H1 (cell line): ENCODE results near the gene SH3PXD2A. TPM values are rescaled to one million over a fixed set of nuclear protein-coding genes. Genes with fewer than 3 reads are reported as not detected.
"Not testable (repeated sequence)": the region's sequence is repeated elsewhere in the genome, so short reads cannot be mapped to it uniquely, and the experiment has no call there.

Experiments used
- CTCF ChIA-PET: fragments of 300-600 bp; sonication (Branson Sonifier 250); formaldehyde crosslinking; loops from one replicate; lab custom pipeline; 2021; ENCODE audit not compliant: partially characterized antibody; lab: Charles Lee
- POLR2A ChIA-PET: fragments of 300-600 bp; sonication (Branson Sonifier 250); formaldehyde crosslinking; loops from one replicate; lab custom pipeline; 2021; ENCODE audit warnings: inconsistent platforms; ENCODE audit not compliant: partially characterized antibody; lab: Charles Lee
- DNase-seq, 2 experiments: peaks; one replicate each; pipeline versions ENCODE4 v3.0.0 to v3.0.0-alpha.2; 2010 to 2022; ENCODE audit warnings: low spot score in 2 of 2, low read depth in 1 of 2, mixed read lengths in 1 of 2
- FAIRE-seq: peaks from 2 replicates; lab custom pipeline; 2011; peaks lifted over from hg19 to GRCh38; lab: Jason Lieb, UNC
- H2AFZ ChIP-seq: 2 replicates; pipeline ENCODE4 v1.8.1; 2012; ENCODE audit warnings: low read length, inconsistent platforms
- H2AK5ac ChIP-seq: 2 replicates; pipeline ENCODE4 v1.6.1; 2013; ENCODE audit warnings: low read depth, low read length
- H2BK120ac ChIP-seq: replicated peaks from 2 replicates; pipeline ENCODE3; 2013; ENCODE audit warnings: low read depth, low read length, inconsistent platforms
- H2BK12ac ChIP-seq: 2 replicates; pipeline ENCODE4 v1.6.1; 2013; ENCODE audit warnings: low read depth, low read length
- H2BK15ac ChIP-seq: 2 replicates; pipeline ENCODE4 v1.6.1; 2013; ENCODE audit warnings: low read length
- H2BK20ac ChIP-seq: 2 replicates; pipeline ENCODE4 v1.6.1; 2013; ENCODE audit warnings: low read length
- H2BK5ac ChIP-seq: 2 replicates; pipeline ENCODE4 v1.6.1; 2013; ENCODE audit warnings: low read depth, low read length
- H3K14ac ChIP-seq: 2 replicates; pipeline ENCODE4 v1.6.1; 2013; ENCODE audit warnings: inconsistent platforms; ENCODE audit not compliant: insufficient read length
- H3K18ac ChIP-seq: 2 replicates; pipeline ENCODE4 v1.6.1; 2013; ENCODE audit warnings: low read length; ENCODE audit errors: extremely low read depth
- H3K23ac ChIP-seq: 2 replicates; pipeline ENCODE4 v1.6.1; 2013; ENCODE audit warnings: inconsistent platforms; ENCODE audit not compliant: insufficient read length
- H3K23me2 ChIP-seq: 2 replicates; pipeline ENCODE4 v1.6.1; 2013; ENCODE audit warnings: low read depth, low read length
- H3K27ac ChIP-seq: 2 replicates; pipeline ENCODE4 v1.6.1; 2011; ENCODE audit warnings: low read depth, low read length, inconsistent platforms
- H3K27me3 ChIP-seq, 4 experiments: replicated peaks in 1 of 4; 1 replicate in 1 of 4; 2 replicates in 3 of 4; pipeline versions ENCODE4 v1.6.1 to v1.8.1; 2011 to 2013; ENCODE audit warnings: low read length in 3 of 4, mild to moderate bottlenecking in 3 of 4, inconsistent platforms in 2 of 4, mixed read lengths in 2 of 4, moderate library complexity in 1 of 4; ENCODE audit not compliant: control insufficient read depth in 3 of 4, insufficient read depth in 3 of 4; ENCODE audit errors: extremely low read depth in 1 of 4
- H3K36me3 ChIP-seq, 4 experiments: 2 replicates each; pipeline versions ENCODE4 v1.6.1 to v1.8.1; 2011 to 2013; ENCODE audit warnings: mild to moderate bottlenecking in 4 of 4, low read length in 3 of 4, moderate library complexity in 2 of 4, control low read depth in 1 of 4, inconsistent platforms in 1 of 4; ENCODE audit not compliant: insufficient read depth in 4 of 4, control insufficient read depth in 2 of 4
- H3K4ac ChIP-seq: replicated peaks from 2 replicates; pipeline ENCODE3; 2013; ENCODE audit warnings: low read length, low read depth, mixed read lengths, inconsistent platforms; ENCODE audit not compliant: insufficient read length
- H3K4me1 ChIP-seq, 4 experiments: replicated peaks in 1 of 4; 1 replicate in 1 of 4; 2 replicates in 3 of 4; pipeline versions ENCODE4 v1.6.1 to v1.8.1; 2011 to 2013; ENCODE audit warnings: low read length in 3 of 4, inconsistent platforms in 2 of 4, mixed read lengths in 1 of 4; ENCODE audit not compliant: insufficient read depth in 4 of 4, control insufficient read depth in 3 of 4
- H3K4me2 ChIP-seq, 2 experiments: 2 replicates each; pipeline versions ENCODE4 v1.6.1 to v1.8.1; 2011 to 2013; ENCODE audit warnings: low read depth in 2 of 2, low read length in 2 of 2, control low read depth in 1 of 2, inconsistent platforms in 1 of 2, mild to moderate bottlenecking in 1 of 2; ENCODE audit not compliant: insufficient read depth in 1 of 2
- H3K4me3 ChIP-seq, 4 experiments: fragments of 200-600, 300-600 bp in 1 of 4; sonication (generic), shearing (Covaris generic), sonication (Bioruptor Twin) in 1 of 4; 2 replicates each; pipeline versions ENCODE4 v1.5.1 to v1.8.1; 2011 to 2016; ENCODE audit warnings: low read length in 4 of 4, low read depth in 3 of 4, control low read depth in 2 of 4, inconsistent platforms in 2 of 4, mild to moderate bottlenecking in 2 of 4, mixed read lengths in 1 of 4, moderate library complexity in 1 of 4; ENCODE audit not compliant: insufficient read depth in 2 of 4; ENCODE audit errors: extremely low read depth in 1 of 4
- H3K56ac ChIP-seq: replicated peaks from 2 replicates; pipeline ENCODE3; 2013; ENCODE audit warnings: low read depth, mild to moderate bottlenecking, mixed read lengths, low read length, inconsistent platforms; ENCODE audit not compliant: insufficient read length
- H3K79me1 ChIP-seq: 2 replicates; pipeline ENCODE4 v1.6.1; 2013; ENCODE audit warnings: low read depth, low read length, control low read depth
- H3K79me2 ChIP-seq, 2 experiments: 2 replicates each; pipeline versions ENCODE4 v1.6.1 to v1.8.1; 2012 to 2013; ENCODE audit warnings: low read length in 2 of 2, mild to moderate bottlenecking in 2 of 2, inconsistent platforms in 1 of 2; ENCODE audit not compliant: insufficient read depth in 2 of 2, control insufficient read depth in 1 of 2
- H3K9ac ChIP-seq, 4 experiments: replicated peaks in 1 of 4; 1 replicate in 1 of 4; 2 replicates in 3 of 4; pipeline versions ENCODE4 v1.6.1 to v1.8.1; 2011 to 2013; ENCODE audit warnings: low read depth in 3 of 4, low read length in 3 of 4, control low read depth in 2 of 4, mild to moderate bottlenecking in 2 of 4, moderate library complexity in 2 of 4, inconsistent platforms in 1 of 4; ENCODE audit errors: extremely low read depth in 1 of 4
- H3K9me3 ChIP-seq, 2 experiments: 2 replicates each; pipeline versions ENCODE4 v1.6.1 to v1.8.1; 2012 to 2013; ENCODE audit warnings: mild to moderate bottlenecking in 2 of 2, moderate library complexity in 2 of 2, control low read depth in 1 of 2, inconsistent platforms in 1 of 2, low read depth in 1 of 2, low read length in 1 of 2, mixed read lengths in 1 of 2; ENCODE audit not compliant: insufficient read depth in 2 of 2
- H4K20me1 ChIP-seq, 2 experiments: replicated peaks in 1 of 2; 2 replicates each; pipeline versions ENCODE3 to v1.8.1; 2011 to 2013; ENCODE audit warnings: inconsistent platforms in 2 of 2, low read length in 2 of 2, mild to moderate bottlenecking in 1 of 2; ENCODE audit not compliant: insufficient read depth in 2 of 2, control insufficient read depth in 1 of 2
- H4K5ac ChIP-seq: 2 replicates; pipeline ENCODE4 v1.6.1; 2013; ENCODE audit warnings: low read length, low read depth, mixed read lengths, inconsistent platforms; ENCODE audit not compliant: insufficient read length
- H4K8ac ChIP-seq: 2 replicates; pipeline ENCODE4 v1.8.0; 2013; ENCODE audit warnings: mild to moderate bottlenecking, moderate library complexity, low read length, inconsistent platforms; ENCODE audit not compliant: insufficient read depth; ENCODE audit errors: extremely low read depth
- H4K91ac ChIP-seq: replicated peaks from 2 replicates; pipeline ENCODE3; 2013; ENCODE audit warnings: low read length, mixed read lengths, inconsistent platforms; ENCODE audit not compliant: insufficient read length
- WGBS, 2 experiments: shearing (Covaris generic) in 1 of 2; methylation state at CpG; one replicate each; pipeline versions ENCODE4 v1.1.6 to v1.1.7; 2013 to 2015; ENCODE audit warnings: low lambda C conversion rate in 2 of 2, mixed read lengths in 2 of 2, inconsistent platforms in 1 of 2, low coverage in 1 of 2, missing lambda C conversion rate in 1 of 2; ENCODE audit not compliant: insufficient replicate concordance in 2 of 2, insufficient coverage in 1 of 2, insufficient read length in 1 of 2; ENCODE audit errors: extremely low coverage in 1 of 2, missing lambda C conversion rate in 1 of 2; 5-methylcytosine and 5-hydroxymethylcytosine counted together
- polyA plus RNA-seq, 7 experiments: library from polyadenylated mRNA; depleted of rRNA in 3 of 7; stranded (reverse) in 5 of 7; unstranded in 2 of 7; fragments of >200 nt in 5 of 7; fragments of 200-250 nt in 2 of 7; gene quantifications; 1 replicate in 5 of 7; 2 replicates in 1 of 7; 4 replicates in 1 of 7; pipeline versions ENCODE4 v1.2.1 to v1.2.3, GENCODE V29; 2011 to 2013; ENCODE audit warnings: missing spikeins in 2 of 7, mixed read lengths in 2 of 7
- total RNA-seq: library from RNA; stranded (reverse); fragmentation: NEBNext Ultra II Directional; extraction: Animal tissue kit (Norgen Biotek cat#: 25700); gene quantifications from 2 replicates; pipeline ENCODE4 v1.2.1, GENCODE V29; 2021

Gene SH3PXD2A
- total and polyA plus RNA-seq, 2 of the 8 experiments (the other 6 are each of a cell fraction or from before 2014, with no cell fraction given) = 5.4 to 16.3 TPM

DNA sequence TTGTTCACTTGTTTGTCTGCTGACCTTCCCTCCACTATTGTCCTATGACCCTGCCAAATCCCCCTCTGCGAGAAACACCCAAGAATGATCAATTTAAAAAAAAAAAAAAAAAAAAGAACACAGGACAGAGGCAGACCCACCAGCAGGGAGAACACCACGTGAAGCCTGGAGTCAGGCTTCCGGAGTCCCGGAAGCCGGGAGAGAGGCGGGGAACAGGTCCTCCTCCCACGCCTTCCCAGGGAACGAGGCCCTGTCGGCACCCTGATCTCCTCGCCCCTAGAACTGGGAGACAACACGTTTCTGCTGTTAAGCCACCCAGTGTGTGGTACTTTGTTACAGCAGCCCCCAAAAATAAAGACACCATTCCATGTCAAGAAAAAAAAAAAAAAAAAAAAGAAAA is 247.3 kb downstream of the SH3PXD2A start:
- H3K4ac ChIP-seq, H3K4me1 ChIP-seq, H3K79me1 ChIP-seq, H4K20me1 ChIP-seq, H2BK120ac ChIP-seq, H3K4me2 ChIP-seq, H2BK12ac ChIP-seq, H3K79me2 ChIP-seq, H3K23ac ChIP-seq, H4K5ac ChIP-seq, DNase-seq, H4K91ac ChIP-seq, H3K9me3 ChIP-seq, H3K14ac ChIP-seq, FAIRE-seq, H3K9ac ChIP-seq, H3K18ac ChIP-seq, H2BK5ac ChIP-seq, H2AFZ ChIP-seq, H3K4me3 ChIP-seq, H4K8ac ChIP-seq, H2BK15ac ChIP-seq, H3K27ac ChIP-seq, H2AK5ac ChIP-seq, H3K27me3 ChIP-seq, POLR2A ChIA-PET, H3K56ac ChIP-seq, H3K23me2 ChIP-seq, H3K36me3 ChIP-seq, H2BK20ac ChIP-seq: not testable (repeated sequence)
- 87% methylated on average over 10 of the region's 11 CpGs; no CpG with 5 or more reads in 1 of the 2 experiments for WGBS, 2 experiments
- CTCF ChIA-PET = interaction anchor here (8.0 kb wide), 1 partner anchor 77 kb away, joined by 91 read pairs; no protein-coding TSS in a partner anchor

DNA sequence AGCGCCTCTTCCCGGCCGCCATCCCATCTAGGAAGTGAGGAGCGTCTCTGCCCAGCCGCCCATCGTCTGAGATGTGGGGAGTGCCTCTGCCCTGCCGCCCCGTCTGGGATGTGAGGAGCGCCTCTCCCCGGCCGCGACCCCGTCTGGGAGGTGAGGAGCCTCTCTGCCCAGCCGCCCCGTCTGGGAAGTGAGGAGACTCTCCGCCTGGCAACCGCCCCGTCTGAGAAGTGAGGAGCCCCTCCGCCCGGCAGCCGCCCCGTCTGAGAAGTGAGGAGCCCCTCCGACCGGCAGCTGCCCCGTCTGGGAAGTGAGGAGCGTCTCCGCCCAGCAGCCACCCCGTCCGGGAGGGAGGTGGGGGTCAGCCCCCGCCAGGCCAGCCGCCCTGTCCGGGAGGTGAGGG is 248.3 kb downstream of the SH3PXD2A start:
- H2BK5ac ChIP-seq, H2BK12ac ChIP-seq, H3K4me1 ChIP-seq, H3K14ac ChIP-seq, H2AFZ ChIP-seq, DNase-seq, H2BK15ac ChIP-seq, H3K27me3 ChIP-seq, H3K23me2 ChIP-seq, H3K18ac ChIP-seq, H3K79me2 ChIP-seq, H4K5ac ChIP-seq, H3K23ac ChIP-seq, H4K8ac ChIP-seq, POLR2A ChIA-PET, H2AK5ac ChIP-seq, H4K20me1 ChIP-seq, FAIRE-seq, H2BK20ac ChIP-seq, H3K4me3 ChIP-seq, H3K56ac ChIP-seq, H3K4ac ChIP-seq, H2BK120ac ChIP-seq, H3K9me3 ChIP-seq, H3K36me3 ChIP-seq, H3K79me1 ChIP-seq, H4K91ac ChIP-seq, H3K9ac ChIP-seq, H3K4me2 ChIP-seq, H3K27ac ChIP-seq: not testable (repeated sequence)
- WGBS, 2 experiments = 91% methylated on average over 19 of the region's 32 CpGs; no CpG with 5 or more reads in 1 of the 2 experiments
- CTCF ChIA-PET = interaction anchor here (2.5 kb wide), 1 partner anchor 17 kb away, joined by 8 read pairs; no protein-coding TSS in a partner anchor
